OCI-LY3 (cell line): ENCODE data around the gene CDHR5.

Experiments used
- H2AFZ ChIP-seq: fragments of 200-600, 300-600 bp; shearing (Covaris generic); 2 replicates; pipeline ENCODE4 v1.6.0; 2014; ENCODE audit warnings: antibody characterized with exemption, low read depth, low read length
- H3K27ac ChIP-seq: fragments of 200-600, 300-600 bp; sonication (generic); 2 replicates; pipeline ENCODE4 v1.5.1; 2014; ENCODE audit warnings: mild to moderate bottlenecking, low read length, moderate library complexity, mixed read lengths
- H3K27me3 ChIP-seq: fragments of 200-600, 300-600 bp; sonication (generic); 2 replicates; pipeline ENCODE4 v1.6.1; 2014; ENCODE audit warnings: low read depth, low read length, mixed read lengths
- H3K36me3 ChIP-seq: fragments of 200-600, 300-600 bp; sonication (generic); replicated peaks from 2 replicates; pipeline ENCODE3; 2014; ENCODE audit warnings: low read depth, low read length, mixed read lengths
- H3K4me1 ChIP-seq: fragments of 300-600, 200-600 bp; sonication (generic); 2 replicates; pipeline ENCODE4 v1.6.1; 2014; ENCODE audit warnings: low read length, mixed read lengths
- H3K4me2 ChIP-seq: fragments of 200-600, 300-600 bp; sonication (generic); 2 replicates; pipeline ENCODE4 v1.6.1; 2014; ENCODE audit warnings: low read length, mixed read lengths
- H3K4me3 ChIP-seq: fragments of 300-600, 200-600 bp; sonication (generic); 2 replicates; pipeline ENCODE4 v1.5.1; 2014; ENCODE audit warnings: antibody characterized with exemption, mild to moderate bottlenecking, low read length, moderate library complexity
- H3K79me2 ChIP-seq: fragments of 300-600, 200-600 bp; shearing (Covaris generic); 2 replicates; pipeline ENCODE4 v1.6.1; 2014; ENCODE audit warnings: mild to moderate bottlenecking, low read length, mixed read lengths
- H3K9ac ChIP-seq: fragments of 300-600, 200-600 bp; shearing (Covaris generic); 2 replicates; pipeline ENCODE4 v1.6.0; 2014; ENCODE audit warnings: mild to moderate bottlenecking, low read length, moderate library complexity
- H3K9me3 ChIP-seq: fragments of 200-600, 300-600 bp; shearing (Covaris generic); 2 replicates; pipeline ENCODE4 v1.6.1; 2014; ENCODE audit warnings: low read length, mixed read lengths; ENCODE audit not compliant: insufficient read depth
- H4K20me1 ChIP-seq: fragments of 200-600, 300-600 bp; sonication (generic); 2 replicates; pipeline ENCODE4 v1.6.1; 2016; ENCODE audit warnings: low read length, mixed read lengths; ENCODE audit not compliant: insufficient read depth
- CTCF ChIP-seq: fragments of 200-600, 300-600 bp; sonication (generic); IDR thresholded peaks from 2 replicates; pipeline ENCODE4 v1.5.1; 2014; ENCODE audit warnings: antibody characterized with exemption, low read length, low read depth
- EZH2phosphoT487 ChIP-seq: fragments of 200-600 bp; shearing (Covaris generic); IDR thresholded peaks from 2 replicates; pipeline ENCODE4 v1.6.1; 2018; ENCODE audit warnings: antibody characterized with exemption, mixed run types, low read depth

Gene CDHR5

GRCh38 chr11:614021-614622 is 10.6 kb downstream of the CDHR5 start:
- Histone ChIP-seq H3K27me3 (no peaks in the 10 kb centered on the region), H3K9ac (no peak overlapping the region), H3K79me2 (peaks cover 5% of the 10 kb centered on the region; the same call in 1 of the 2 replicates), H3K36me3 (peaks cover 38% of the 10 kb centered on the region), H3K4me3 (no peak overlapping the region), H2AFZ (no peak overlapping the region), H3K9me3 (no peaks in the 10 kb centered on the region), H4K20me1 (peaks cover 20% of the 10 kb centered on the region), H3K4me2 (peak overlapping the region; percentile 84; the same call in 1 of the 2 replicates), H3K27ac (no peak overlapping the region), H3K4me1 (peaks cover 20% of the 10 kb centered on the region)
- no peak for TF ChIP-seq EZH2phosphoT487
- TF ChIP-seq CTCF = no peak

GRCh38 chr11:613369-613968 is 11.3 kb downstream of the CDHR5 start:
- H3K27ac ChIP-seq = no peak overlapping the region
- peaks cover 5% of the 10 kb centered on the region; the same call in 1 of the 2 replicates for H3K79me2 ChIP-seq
- peaks cover 20% of the 10 kb centered on the region for H4K20me1 ChIP-seq
- H3K4me3 ChIP-seq = no peak overlapping the region
- no peak overlapping the region for H2AFZ ChIP-seq
- peaks cover 20% of the 10 kb centered on the region for H3K4me1 ChIP-seq
- no peak overlapping the region for H3K9ac ChIP-seq
- H3K27me3 ChIP-seq = no peaks in the 10 kb centered on the region
- no peaks in the 10 kb centered on the region for H3K9me3 ChIP-seq
- TF ChIP-seq EZH2phosphoT487 (no peak), CTCF (no peak)
- no peak overlapping the region for H3K4me2 ChIP-seq
- peaks cover 41% of the 10 kb centered on the region for H3K36me3 ChIP-seq

- Histone ChIP-seq H3K27ac (no peak overlapping the region), H3K27me3 (no peaks in the 10 kb centered on the region), H3K9me3 (no peaks in the 10 kb centered on the region), H3K4me2 (no peak overlapping the region), H3K36me3 (peaks cover 46% of the 10 kb centered on the region), H3K4me3 (no peak overlapping the region), H3K9ac (no peak overlapping the region), H3K79me2 (peaks cover 5% of the 10 kb centered on the region; the same call in 1 of the 2 replicates), H3K4me1 (peaks cover 20% of the 10 kb centered on the region), H4K20me1 (peaks cover 20% of the 10 kb centered on the region), H2AFZ (no peak overlapping the region)
- TF ChIP-seq EZH2phosphoT487 = no peak
- no peak for TF ChIP-seq CTCF
Observed at GRCh38 chr11:612961-613300, 11.8 kb downstream of the CDHR5 start.

- no peak overlapping the region for H3K27ac ChIP-seq
- TF ChIP-seq EZH2phosphoT487 = no peak
- TF ChIP-seq CTCF = no peak
- H3K27me3 ChIP-seq = no peaks in the 10 kb centered on the region
- peaks cover 20% of the 10 kb centered on the region for H4K20me1 ChIP-seq
- H3K79me2 ChIP-seq = peaks cover 5% of the 10 kb centered on the region; the same call in 1 of the 2 replicates
- peaks cover 50% of the 10 kb centered on the region for H3K36me3 ChIP-seq
- no peak overlapping the region for H3K4me2 ChIP-seq
- no peak overlapping the region for H2AFZ ChIP-seq
- no peak overlapping the region for H3K4me3 ChIP-seq
- H3K4me1 ChIP-seq = peaks cover 20% of the 10 kb centered on the region
- no peak overlapping the region for H3K9ac ChIP-seq
- no peaks in the 10 kb centered on the region for H3K9me3 ChIP-seq
Observed at GRCh38 chr11:612201-612960, 12.4 kb downstream of the CDHR5 start.
